Measurements from ENCODE around the gene MRPL19.

DNA sequence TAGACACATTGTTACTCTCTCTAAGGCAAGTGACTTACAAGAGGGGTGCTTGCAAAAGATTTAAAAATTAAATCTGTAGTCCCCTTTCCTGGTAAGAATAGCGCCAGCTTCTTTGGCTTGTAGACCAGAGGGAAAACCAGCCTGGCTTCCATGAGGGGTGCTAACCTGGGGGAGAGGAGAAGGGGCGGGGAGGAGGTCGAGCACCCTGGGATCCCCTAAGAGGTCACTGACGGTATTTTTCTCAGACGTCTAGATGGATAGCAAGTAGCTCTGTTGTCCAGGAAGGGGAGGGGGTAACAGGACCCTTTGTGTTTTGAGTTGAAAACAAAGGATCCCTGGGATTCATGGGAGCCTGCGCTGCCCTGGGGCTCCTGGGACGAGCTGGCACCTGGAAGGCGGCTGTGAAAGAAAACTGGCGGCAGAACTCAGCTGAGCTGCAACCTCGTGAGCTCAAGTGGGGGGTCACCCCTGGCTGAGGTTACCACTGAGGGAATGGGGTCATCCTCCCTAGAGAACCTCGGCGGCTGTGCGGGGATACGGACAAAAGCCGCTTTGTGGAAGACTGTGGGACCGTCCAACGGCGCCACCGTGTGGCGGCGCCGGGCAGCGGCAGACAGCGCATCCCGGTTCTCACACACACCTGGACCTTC lies 37.8 kb upstream of the MRPL19 start:
- TF ChIP-seq, protein P1, sequence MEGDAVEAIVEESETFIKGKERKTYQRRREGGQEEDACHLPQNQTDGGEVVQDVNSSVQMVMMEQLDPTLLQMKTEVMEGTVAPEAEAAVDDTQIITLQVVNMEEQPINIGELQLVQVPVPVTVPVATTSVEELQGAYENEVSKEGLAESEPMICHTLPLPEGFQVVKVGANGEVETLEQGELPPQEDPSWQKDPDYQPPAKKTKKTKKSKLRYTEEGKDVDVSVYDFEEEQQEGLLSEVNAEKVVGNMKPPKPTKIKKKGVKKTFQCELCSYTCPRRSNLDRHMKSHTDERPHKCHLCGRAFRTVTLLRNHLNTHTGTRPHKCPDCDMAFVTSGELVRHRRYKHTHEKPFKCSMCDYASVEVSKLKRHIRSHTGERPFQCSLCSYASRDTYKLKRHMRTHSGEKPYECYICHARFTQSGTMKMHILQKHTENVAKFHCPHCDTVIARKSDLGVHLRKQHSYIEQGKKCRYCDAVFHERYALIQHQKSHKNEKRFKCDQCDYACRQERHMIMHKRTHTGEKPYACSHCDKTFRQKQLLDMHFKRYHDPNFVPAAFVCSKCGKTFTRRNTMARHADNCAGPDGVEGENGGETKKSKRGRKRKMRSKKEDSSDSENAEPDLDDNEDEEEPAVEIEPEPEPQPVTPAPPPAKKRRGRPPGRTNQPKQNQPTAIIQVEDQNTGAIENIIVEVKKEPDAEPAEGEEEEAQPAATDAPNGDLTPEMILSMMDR (IDR thresholded peaks at IDR 0.05), result peak; percentile 36 to 81 (median 66)
- TF ChIP-seq POLR2A (IDR thresholded peaks at IDR 0.05) (no peak), POLR2AphosphoS5 (IDR thresholded peaks at IDR 0.05; ENCODE audit: insufficient read depth in 1 of 2, low read depth in 1 of 2) (no peak)
